Measurements from ENCODE around the gene LRRC28. TPM values are rescaled to one million over a fixed set of nuclear protein-coding genes. Genes with fewer than 3 reads are reported as not detected.

LRRC28 gene
- total and polyA plus RNA-seq, 2 donors (not counting 1 experiment from before 2014, with no cell fraction given), result 13.3 to 31.8 TPM

DNA sequence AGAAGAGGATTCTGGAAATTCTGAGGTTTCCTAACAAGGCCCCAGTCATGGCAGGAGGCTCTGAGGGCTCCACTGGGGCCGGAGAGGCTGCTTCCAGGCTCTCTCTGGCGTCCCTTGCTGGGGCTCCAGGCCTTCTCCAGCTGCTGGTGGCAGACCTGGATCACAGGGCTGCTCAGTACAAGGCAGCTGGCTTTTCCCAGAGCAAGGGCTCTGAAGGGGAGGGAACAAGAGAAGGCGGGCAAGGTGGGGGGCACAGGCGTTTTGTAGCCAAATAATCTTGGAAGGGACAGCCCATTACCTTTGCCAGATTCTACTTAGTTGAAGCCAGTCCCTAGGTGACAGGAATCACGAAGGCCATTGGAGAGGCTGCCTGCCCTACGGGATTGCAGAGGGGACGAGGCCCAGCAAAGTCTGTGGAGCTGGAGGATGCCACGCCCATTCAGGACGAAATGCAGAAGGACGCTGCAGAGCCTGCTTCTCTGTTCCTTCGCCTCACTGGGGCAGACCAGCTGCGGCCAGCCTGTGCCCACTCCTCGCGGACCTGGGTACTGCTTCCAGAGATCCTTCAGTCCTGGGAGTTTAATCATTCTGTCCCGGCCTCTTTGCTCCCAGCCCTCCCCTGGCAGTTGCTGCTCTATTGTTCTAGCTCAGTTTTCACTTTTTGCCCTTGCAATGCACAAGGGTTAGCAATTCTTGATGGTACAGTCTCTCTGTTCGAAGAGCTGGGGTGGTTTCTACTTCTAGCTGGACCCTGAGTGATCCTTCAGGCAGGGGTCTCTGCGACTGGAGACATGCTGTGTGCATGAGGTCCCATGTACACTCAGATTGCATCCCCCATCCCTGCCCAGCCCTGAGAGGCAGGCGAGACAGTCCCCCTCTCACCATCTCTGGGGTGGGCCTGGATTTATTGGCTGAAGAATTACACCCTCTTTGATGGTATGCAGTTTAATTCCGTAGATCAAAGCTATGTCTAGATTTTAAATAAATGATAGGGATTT, 165.2 kb downstream of the LRRC28 start:
- 94% methylated on average over 15 of the region's 19 CpGs for WGBS (ENCODE audit: insufficient coverage)
- no peak overlapping the region for H2AFZ ChIP-seq (ENCODE audit: insufficient read depth, low read depth, low read length, poor library complexity, severe bottlenecking)
- DNase-seq (no peak), ATAC-seq (ENCODE audit: low read depth) (no peak)
- CTCF ChIA-PET, result interaction anchor here (3.1 kb wide), 1 partner anchor 288 kb away, joined by 16 read pairs; no protein-coding TSS in a partner anchor
- TF ChIP-seq, protein P1, sequence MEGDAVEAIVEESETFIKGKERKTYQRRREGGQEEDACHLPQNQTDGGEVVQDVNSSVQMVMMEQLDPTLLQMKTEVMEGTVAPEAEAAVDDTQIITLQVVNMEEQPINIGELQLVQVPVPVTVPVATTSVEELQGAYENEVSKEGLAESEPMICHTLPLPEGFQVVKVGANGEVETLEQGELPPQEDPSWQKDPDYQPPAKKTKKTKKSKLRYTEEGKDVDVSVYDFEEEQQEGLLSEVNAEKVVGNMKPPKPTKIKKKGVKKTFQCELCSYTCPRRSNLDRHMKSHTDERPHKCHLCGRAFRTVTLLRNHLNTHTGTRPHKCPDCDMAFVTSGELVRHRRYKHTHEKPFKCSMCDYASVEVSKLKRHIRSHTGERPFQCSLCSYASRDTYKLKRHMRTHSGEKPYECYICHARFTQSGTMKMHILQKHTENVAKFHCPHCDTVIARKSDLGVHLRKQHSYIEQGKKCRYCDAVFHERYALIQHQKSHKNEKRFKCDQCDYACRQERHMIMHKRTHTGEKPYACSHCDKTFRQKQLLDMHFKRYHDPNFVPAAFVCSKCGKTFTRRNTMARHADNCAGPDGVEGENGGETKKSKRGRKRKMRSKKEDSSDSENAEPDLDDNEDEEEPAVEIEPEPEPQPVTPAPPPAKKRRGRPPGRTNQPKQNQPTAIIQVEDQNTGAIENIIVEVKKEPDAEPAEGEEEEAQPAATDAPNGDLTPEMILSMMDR (IDR thresholded peaks at IDR 0.05), result no peak
- TF ChIP-seq EZH2 (IDR thresholded peaks at IDR 0.05; ENCODE audit: borderline replicate concordance, insufficient read depth, low read depth, low read length, poor library complexity, severe bottlenecking), result no peak
- no peaks in the 10 kb centered on the region for H3K27me3 ChIP-seq (replicated peaks in 1 of 4; ENCODE audit: control extremely low read depth in 1 of 4, control insufficient read depth in 3 of 4, insufficient read depth in 4 of 4, low read length in 3 of 4)
- Mint-ChIP-seq H3K9me3 (ENCODE audit: insufficient read depth) (no peaks in the 10 kb centered on the region), H3K27me3 (no peaks in the 10 kb centered on the region), H3K27ac (no peak overlapping the region), H3K4me3 (no peak overlapping the region), H3K4me1 (peaks cover 11% of the 10 kb centered on the region)
- H3K4me2 ChIP-seq (replicated peaks; ENCODE audit: low read depth, low read length, poor library complexity, severe bottlenecking), result no peak overlapping the region
- H3K9ac ChIP-seq (ENCODE audit: low read length), result no peak overlapping the region
- H3K4me3 ChIP-seq (ENCODE audit: control extremely low read depth in 1 of 5, extremely low read depth in 1 of 5, insufficient read depth in 1 of 5, low read depth in 2 of 5, low read length in 4 of 5), result no peak overlapping the region
- POLR2A ChIA-PET, result no interaction called here
- no peaks in the 10 kb centered on the region for H3K4me1 ChIP-seq (ENCODE audit: control insufficient read depth in 2 of 2, insufficient read depth in 2 of 2, low read length in 2 of 2)
- intact Hi-C loops (cut with micrococcal nuclease), result no loop called here
- H3K36me3 ChIP-seq (replicated peaks in 1 of 2; ENCODE audit: control extremely low read depth in 1 of 2, control insufficient read depth in 1 of 2, extremely low read depth in 1 of 2, insufficient read depth in 2 of 2, low read length in 1 of 2), result no peaks in the 10 kb centered on the region
- H3K27ac ChIP-seq (ENCODE audit: low read length in 2 of 2), result no peak overlapping the region
- no peaks in the 10 kb centered on the region for H4K20me1 ChIP-seq (ENCODE audit: control insufficient read depth, insufficient read depth, low read length, poor library complexity, severe bottlenecking)
- peaks cover 0 to 4% (median 0%) of the 10 kb centered on the region in 3 donors for H3K9me3 ChIP-seq (ENCODE audit: control extremely low read depth in 1 of 3, control insufficient read depth in 2 of 3, insufficient read depth in 1 of 3, low read length in 2 of 3)
- no peaks in the 10 kb centered on the region for H3K79me2 ChIP-seq (ENCODE audit: control insufficient read depth, insufficient read depth, low read length)

DNA sequence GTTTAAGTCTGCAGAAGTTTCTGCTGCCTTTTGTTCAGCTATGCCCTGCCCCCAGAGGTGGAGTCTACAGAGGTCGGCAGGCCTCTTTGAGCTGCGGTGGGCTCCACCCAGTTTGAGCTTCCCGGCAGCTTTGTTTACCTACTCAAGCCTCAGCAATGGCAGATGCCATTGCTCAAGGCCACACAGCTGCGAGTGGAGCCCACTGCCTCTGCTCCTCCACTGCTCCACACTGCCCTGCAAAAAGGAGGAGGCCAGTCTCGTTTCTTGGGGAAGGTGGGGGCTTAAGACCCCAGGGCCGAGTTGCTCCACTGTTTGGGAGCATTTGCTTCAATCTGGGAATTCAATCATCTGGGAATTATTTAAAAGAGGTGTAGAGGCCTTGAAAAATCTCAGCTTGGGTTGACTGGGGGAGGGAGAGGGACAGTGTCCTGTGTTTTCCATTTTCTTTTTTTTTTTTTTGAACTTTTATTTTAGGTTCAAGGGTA, 169.9 kb downstream of the LRRC28 start:
- no peaks in the 10 kb centered on the region for H3K27me3 ChIP-seq (replicated peaks in 1 of 4; ENCODE audit: control extremely low read depth in 1 of 4, control insufficient read depth in 3 of 4, insufficient read depth in 4 of 4, low read length in 3 of 4)
- no peak overlapping the region for H3K4me2 ChIP-seq (replicated peaks; ENCODE audit: low read depth, low read length, poor library complexity, severe bottlenecking)
- H2AFZ ChIP-seq (ENCODE audit: insufficient read depth, low read depth, low read length, poor library complexity, severe bottlenecking), result peak overlapping the region; percentile 10
- CTCF ChIA-PET, result no interaction called here
- POLR2A ChIA-PET, result no interaction called here
- H3K9me3 Mint-ChIP-seq (ENCODE audit: insufficient read depth), result peaks cover 3% of the 10 kb centered on the region
- intact Hi-C loops (cut with micrococcal nuclease), result no loop called here
- H3K36me3 ChIP-seq (replicated peaks in 1 of 2; ENCODE audit: control extremely low read depth in 1 of 2, control insufficient read depth in 1 of 2, extremely low read depth in 1 of 2, insufficient read depth in 2 of 2, low read length in 1 of 2), result no peaks in the 10 kb centered on the region
- no peak overlapping the region for H3K4me3 ChIP-seq (ENCODE audit: control extremely low read depth in 1 of 5, extremely low read depth in 1 of 5, insufficient read depth in 1 of 5, low read depth in 2 of 5, low read length in 4 of 5)
- H3K9me3 ChIP-seq (ENCODE audit: control extremely low read depth in 1 of 3, control insufficient read depth in 2 of 3, insufficient read depth in 1 of 3, low read length in 2 of 3), result peaks cover 0 to 4% (median 0%) of the 10 kb centered on the region in 3 donors
- no peaks in the 10 kb centered on the region for H3K79me2 ChIP-seq (ENCODE audit: control insufficient read depth, insufficient read depth, low read length)
- no peaks in the 10 kb centered on the region for H3K27me3 Mint-ChIP-seq
- H3K4me1 ChIP-seq (ENCODE audit: control insufficient read depth in 2 of 2, insufficient read depth in 2 of 2, low read length in 2 of 2), result peaks cover 12 to 17% of the 10 kb centered on the region in 2 donors
- H4K20me1 ChIP-seq (ENCODE audit: control insufficient read depth, insufficient read depth, low read length, poor library complexity, severe bottlenecking), result no peaks in the 10 kb centered on the region
- no peak for TF ChIP-seq EZH2 (IDR thresholded peaks at IDR 0.05; ENCODE audit: borderline replicate concordance, insufficient read depth, low read depth, low read length, poor library complexity, severe bottlenecking)
- TF ChIP-seq, protein P1 (IDR thresholded peaks at IDR 0.05), result no peak
- H3K4me3 Mint-ChIP-seq, result no peak overlapping the region
- DNase-seq (no peak), ATAC-seq (ENCODE audit: low read depth) (no peak)
- H3K27ac Mint-ChIP-seq, result no peak overlapping the region
- no peak overlapping the region for H3K27ac ChIP-seq (ENCODE audit: low read length in 2 of 2)
- WGBS (ENCODE audit: insufficient coverage), result 81% methylated on average over 3 of the region's 6 CpGs
- no peak overlapping the region for H3K9ac ChIP-seq (ENCODE audit: low read length)
- H3K4me1 Mint-ChIP-seq, result peaks cover 33% of the 10 kb centered on the region
